GM12878 (cell line): Measurements from ENCODE around the gene C19orf18. TPM values are rescaled to one million over a fixed set of nuclear protein-coding genes. Genes with fewer than 3 reads are reported as not detected.

Source experiments
- BACH1 ChIP-seq: fragments of 450-650 bp; IDR thresholded peaks from 2 replicates; pipeline ENCODE4 v1.6.1; 2017; ENCODE audit warnings: mild to moderate bottlenecking, borderline replicate concordance
- CBX3 ChIP-seq: fragments of 200-600 bp; sonication (generic); IDR thresholded peaks from 2 replicates; pipeline ENCODE4 v1.6.1; 2016; ENCODE audit warnings: low read depth, borderline replicate concordance
- EP300 ChIP-seq, 2 experiments: fragments of 150-350 bp in 1 of 2; IDR thresholded peaks; 2 replicates each; pipeline ENCODE4 v1.6.1; 2011 to 2012; ENCODE audit warnings: low read depth in 2 of 2, low read length in 2 of 2, borderline replicate concordance in 1 of 2, improper control_type of control experiment in 1 of 2, inconsistent platforms in 1 of 2; ENCODE audit not compliant: control insufficient read depth in 1 of 2
- ETV6 ChIP-seq, 2 experiments: fragments of 450-650 bp in 1 of 2; IDR thresholded peaks in 1 of 2; conservative IDR thresholded peaks in 1 of 2; 2 replicates each; pipeline ENCODE4 v1.6.1; 2014; ENCODE audit warnings: antibody characterized with exemption in 1 of 2, borderline replicate concordance in 1 of 2, low read depth in 1 of 2, mild to moderate bottlenecking in 1 of 2, moderate library complexity in 1 of 2
- GABPA ChIP-seq: IDR thresholded peaks from 2 replicates; pipeline ENCODE4 v1.6.1; 2014; ENCODE audit warnings: antibody characterized with exemption, low read depth, mild to moderate bottlenecking, inconsistent platforms
- HCFC1 ChIP-seq: fragments of 150-350 bp; IDR thresholded peaks from 2 replicates; pipeline ENCODE4 v1.6.1; 2014; ENCODE audit warnings: low read length
- HDAC2 ChIP-seq: fragments of 200-600 bp; sonication (generic); IDR thresholded peaks from 2 replicates; pipeline ENCODE4 v1.6.1; 2017
- JUNB ChIP-seq: IDR thresholded peaks from 2 replicates; pipeline ENCODE4 v1.6.1; 2016; ENCODE audit warnings: antibody characterized with exemption, mild to moderate bottlenecking
- MEF2A ChIP-seq: IDR thresholded peaks from 2 replicates; pipeline ENCODE4 v1.6.1; 2011; ENCODE audit warnings: low read depth, mild to moderate bottlenecking, low read length, moderate library complexity; ENCODE audit not compliant: insufficient read depth
- MYC ChIP-seq: IDR thresholded peaks from 2 replicates; pipeline ENCODE4 v1.6.1; 2011; ENCODE audit warnings: mild to moderate bottlenecking, low read length, moderate library complexity, inconsistent platforms; ENCODE audit not compliant: insufficient read depth, insufficient replicate concordance, insufficient read length, severe bottlenecking
- NFYA ChIP-seq: IDR thresholded peaks from 2 replicates; pipeline ENCODE4 v1.6.1; 2011; ENCODE audit warnings: low read depth, mild to moderate bottlenecking, low read length, improper control_type of control experiment, borderline replicate concordance
- NR2C1 ChIP-seq: fragments of 450-650 bp; IDR thresholded peaks from 2 replicates; pipeline ENCODE4 v1.6.1; 2017; ENCODE audit warnings: antibody characterized with exemption, mild to moderate bottlenecking, moderate library complexity
- NRF1 ChIP-seq: conservative IDR thresholded peaks from 2 replicates; pipeline ENCODE4 v1.6.1; 2011; ENCODE audit warnings: mild to moderate bottlenecking, low read depth, low read length, improper control_type of control experiment
- POU2F2 ChIP-seq: IDR thresholded peaks from 3 replicates; pipeline ENCODE4 v1.6.1; 2011; ENCODE audit warnings: low read depth, mild to moderate bottlenecking, low read length, borderline replicate concordance
- RAD21 ChIP-seq: IDR thresholded peaks from 2 replicates; pipeline ENCODE4 v1.6.1; 2011; ENCODE audit warnings: mild to moderate bottlenecking, low read depth, low read length, moderate library complexity; ENCODE audit not compliant: insufficient read depth
- SIN3A ChIP-seq: IDR thresholded peaks from 2 replicates; pipeline ENCODE4 v1.6.1; 2012; ENCODE audit warnings: low read depth, low read length, improper control_type of control experiment
- SMAD5 ChIP-seq: IDR thresholded peaks from 2 replicates; pipeline ENCODE4 v1.6.1; 2016; ENCODE audit warnings: antibody characterized with exemption, low read depth
- SREBF1 ChIP-seq: IDR thresholded peaks from 2 replicates; pipeline ENCODE4 v1.6.1; 2012; ENCODE audit warnings: mild to moderate bottlenecking, low read length
- TAF1 ChIP-seq: IDR thresholded peaks from 2 replicates; pipeline ENCODE4 v1.6.1; 2011; ENCODE audit warnings: mild to moderate bottlenecking, low read depth, low read length, borderline replicate concordance
- YBX1 ChIP-seq: fragments of 450-650 bp; IDR thresholded peaks from 2 replicates; pipeline ENCODE4 v1.6.1; 2016; ENCODE audit warnings: antibody characterized with exemption
- ZNF217 ChIP-seq: fragments of 450-650 bp; IDR thresholded peaks from 2 replicates; pipeline ENCODE4 v1.6.1; 2017; ENCODE audit warnings: antibody characterized with exemption, mild to moderate bottlenecking
- polyA plus RNA-seq, 11 experiments: library from polyadenylated mRNA; depleted of rRNA in 4 of 11; unstranded in 6 of 11; stranded (reverse) in 5 of 11; fragments of >200 nt; fragmentation: Nextera tagmentation in 4 of 11; fragmentation: Illumina TruSeq in 1 of 11; extraction: Ambion mirVana in 4 of 11; extraction: Trizol in 1 of 11; gene quantifications; 1 replicate in 1 of 11; 2 replicates in 10 of 11; pipeline versions ENCODE4 v1.2.1 to v1.2.3, GENCODE V29; 2011 to 2016; ENCODE audit warnings: inconsistent platforms in 2 of 11, missing spikeins in 2 of 11, low read depth in 1 of 11
- total RNA-seq, 4 experiments: library from RNA; depleted of rRNA in 3 of 4; stranded (reverse); fragments of >200 nt in 3 of 4; fragmentation: Illumina TruSeq in 1 of 4; extraction: Trizol in 1 of 4; gene quantifications; 2 replicates each; pipeline versions ENCODE4 v1.2.1 to v1.2.3, GENCODE V29; 2013 to 2021
- TF ChIP-seq, protein P1 (sequence below): fragments of 450-650 bp; IDR thresholded peaks from 2 replicates; pipeline ENCODE4 v1.6.1; 2017; ENCODE audit warnings: antibody characterized with exemption, mild to moderate bottlenecking, moderate library complexity
- TF ChIP-seq, protein P2 (sequence below): fragments of 450-650 bp; formaldehyde crosslinking; IDR thresholded peaks from 2 replicates; pipeline ENCODE4 v1.5.0; 2022; ENCODE audit warnings: mild to moderate bottlenecking, missing genetic modification characterization

Gene C19orf18
- total and polyA plus RNA-seq, 10 of the 15 experiments (the other 5 are each of a cell fraction or from before 2014, with no cell fraction given): 0.12 to 0.29 (median 0.21) TPM; not detected in 7

DNA sequence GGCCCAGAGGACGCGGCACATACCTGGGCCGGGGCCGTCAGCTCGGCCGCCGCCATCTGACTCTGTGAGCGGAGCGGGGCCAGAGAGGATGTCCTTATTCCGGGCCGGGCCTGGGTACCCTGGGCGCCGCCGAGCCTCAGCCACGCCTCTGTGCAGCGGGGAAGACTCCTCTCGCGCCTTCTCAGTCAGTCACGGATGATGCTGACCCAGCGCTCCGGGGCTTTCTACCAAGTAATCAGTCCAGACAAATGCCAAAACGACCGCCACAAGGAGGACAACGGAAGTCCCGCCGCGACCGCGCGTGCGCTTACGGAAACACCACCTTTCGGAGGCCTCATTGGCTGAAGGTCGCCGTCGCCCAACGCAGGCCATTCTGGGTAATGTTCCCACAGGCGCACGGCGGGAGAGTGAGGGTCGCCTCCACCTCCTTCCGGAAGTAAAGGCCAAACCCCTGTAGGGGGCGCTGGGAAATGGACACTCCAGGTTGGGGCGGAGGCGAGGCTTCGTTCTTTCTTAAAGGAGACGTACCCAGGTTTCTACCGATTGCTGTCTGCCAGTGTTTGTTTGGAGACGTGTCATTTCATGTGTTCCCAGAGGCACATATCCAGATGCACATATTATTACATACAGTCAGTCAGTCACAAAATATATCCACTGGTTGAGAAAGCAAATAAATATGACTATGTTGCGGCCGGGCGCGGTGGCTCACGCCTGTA is 26.8 kb downstream of the C19orf18 start, which contains the start of gene ZNF256 (continued):
- TF ChIP-seq, protein P1, sequence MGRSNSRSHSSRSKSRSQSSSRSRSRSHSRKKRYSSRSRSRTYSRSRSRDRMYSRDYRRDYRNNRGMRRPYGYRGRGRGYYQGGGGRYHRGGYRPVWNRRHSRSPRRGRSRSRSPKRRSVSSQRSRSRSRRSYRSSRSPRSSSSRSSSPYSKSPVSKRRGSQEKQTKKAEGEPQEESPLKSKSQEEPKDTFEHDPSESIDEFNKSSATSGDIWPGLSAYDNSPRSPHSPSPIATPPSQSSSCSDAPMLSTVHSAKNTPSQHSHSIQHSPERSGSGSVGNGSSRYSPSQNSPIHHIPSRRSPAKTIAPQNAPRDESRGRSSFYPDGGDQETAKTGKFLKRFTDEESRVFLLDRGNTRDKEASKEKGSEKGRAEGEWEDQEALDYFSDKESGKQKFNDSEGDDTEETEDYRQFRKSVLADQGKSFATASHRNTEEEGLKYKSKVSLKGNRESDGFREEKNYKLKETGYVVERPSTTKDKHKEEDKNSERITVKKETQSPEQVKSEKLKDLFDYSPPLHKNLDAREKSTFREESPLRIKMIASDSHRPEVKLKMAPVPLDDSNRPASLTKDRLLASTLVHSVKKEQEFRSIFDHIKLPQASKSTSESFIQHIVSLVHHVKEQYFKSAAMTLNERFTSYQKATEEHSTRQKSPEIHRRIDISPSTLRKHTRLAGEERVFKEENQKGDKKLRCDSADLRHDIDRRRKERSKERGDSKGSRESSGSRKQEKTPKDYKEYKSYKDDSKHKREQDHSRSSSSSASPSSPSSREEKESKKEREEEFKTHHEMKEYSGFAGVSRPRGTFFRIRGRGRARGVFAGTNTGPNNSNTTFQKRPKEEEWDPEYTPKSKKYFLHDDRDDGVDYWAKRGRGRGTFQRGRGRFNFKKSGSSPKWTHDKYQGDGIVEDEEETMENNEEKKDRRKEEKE: no peak
- TF ChIP-seq HCFC1: peak; percentile 58; the same call in 1 of the 2 replicates
- no peak for TF ChIP-seq SREBF1
- no peak for TF ChIP-seq ZNF217
- no peak for TF ChIP-seq CBX3
- TF ChIP-seq NFYA: no peak
- peak; percentile 86 for TF ChIP-seq GABPA
- no peak for TF ChIP-seq YBX1
- no peak for TF ChIP-seq SMAD5
- no peak for TF ChIP-seq MYC
- no peak for TF ChIP-seq SIN3A
- 0 out of 2 replicates have a peak, but pooled peaks have one; percentile 22 for TF ChIP-seq RAD21
- no peak for TF ChIP-seq POU2F2
- no peak for TF ChIP-seq HDAC2
- TF ChIP-seq, protein P2, sequence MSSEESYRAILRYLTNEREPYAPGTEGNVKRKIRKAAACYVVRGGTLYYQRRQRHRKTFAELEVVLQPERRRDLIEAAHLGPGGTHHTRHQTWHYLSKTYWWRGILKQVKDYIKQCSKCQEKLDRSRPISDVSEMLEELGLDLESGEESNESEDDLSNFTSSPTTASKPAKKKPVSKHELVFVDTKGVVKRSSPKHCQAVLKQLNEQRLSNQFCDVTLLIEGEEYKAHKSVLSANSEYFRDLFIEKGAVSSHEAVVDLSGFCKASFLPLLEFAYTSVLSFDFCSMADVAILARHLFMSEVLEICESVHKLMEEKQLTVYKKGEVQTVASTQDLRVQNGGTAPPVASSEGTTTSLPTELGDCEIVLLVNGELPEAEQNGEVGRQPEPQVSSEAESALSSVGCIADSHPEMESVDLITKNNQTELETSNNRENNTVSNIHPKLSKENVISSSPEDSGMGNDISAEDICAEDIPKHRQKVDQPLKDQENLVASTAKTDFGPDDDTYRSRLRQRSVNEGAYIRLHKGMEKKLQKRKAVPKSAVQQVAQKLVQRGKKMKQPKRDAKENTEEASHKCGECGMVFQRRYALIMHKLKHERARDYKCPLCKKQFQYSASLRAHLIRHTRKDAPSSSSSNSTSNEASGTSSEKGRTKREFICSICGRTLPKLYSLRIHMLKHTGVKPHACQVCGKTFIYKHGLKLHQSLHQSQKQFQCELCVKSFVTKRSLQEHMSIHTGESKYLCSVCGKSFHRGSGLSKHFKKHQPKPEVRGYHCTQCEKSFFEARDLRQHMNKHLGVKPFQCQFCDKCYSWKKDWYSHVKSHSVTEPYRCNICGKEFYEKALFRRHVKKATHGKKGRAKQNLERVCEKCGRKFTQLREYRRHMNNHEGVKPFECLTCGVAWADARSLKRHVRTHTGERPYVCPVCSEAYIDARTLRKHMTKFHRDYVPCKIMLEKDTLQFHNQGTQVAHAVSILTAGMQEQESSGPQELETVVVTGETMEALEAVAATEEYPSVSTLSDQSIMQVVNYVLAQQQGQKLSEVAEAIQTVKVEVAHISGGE: no peak
- no peak for TF ChIP-seq EP300 (IDR thresholded peaks at IDR 0.05; ENCODE audit: borderline replicate concordance in 1 of 2, control insufficient read depth in 1 of 2, low read depth in 2 of 2, low read length in 2 of 2)
- no peak for TF ChIP-seq JUNB
- no peak for TF ChIP-seq NR2C1
- no peak for TF ChIP-seq NRF1
- TF ChIP-seq TAF1: no peak
- no peak for TF ChIP-seq MEF2A
- no peak for TF ChIP-seq ETV6 (conservative IDR thresholded peaks at IDR 0.05 in 1 of 2, IDR thresholded peaks at IDR 0.05 in 1 of 2; ENCODE audit: borderline replicate concordance in 1 of 2, low read depth in 1 of 2)
- TF ChIP-seq BACH1: no peak
